Stimulated activated CD8-positive, alpha-beta memory T cell treated with anti-CD3 and anti-CD28 coated beads, Interleukin-7, amount 100 ng/mL, for 4 hours (primary cell): Measurements from ENCODE around the gene LIPH.

Experiments
- DNase-seq, 2 donors: peaks; one replicate each; pipeline ENCODE4 v3.0.0-alpha.2; 2020; ENCODE audit warnings: low read depth in 2 of 2

The LIPH gene

GRCh38 chr3:185540695-185541094 is 11.7 kb downstream of the LIPH start:
- no peak for DNase-seq

DNA sequence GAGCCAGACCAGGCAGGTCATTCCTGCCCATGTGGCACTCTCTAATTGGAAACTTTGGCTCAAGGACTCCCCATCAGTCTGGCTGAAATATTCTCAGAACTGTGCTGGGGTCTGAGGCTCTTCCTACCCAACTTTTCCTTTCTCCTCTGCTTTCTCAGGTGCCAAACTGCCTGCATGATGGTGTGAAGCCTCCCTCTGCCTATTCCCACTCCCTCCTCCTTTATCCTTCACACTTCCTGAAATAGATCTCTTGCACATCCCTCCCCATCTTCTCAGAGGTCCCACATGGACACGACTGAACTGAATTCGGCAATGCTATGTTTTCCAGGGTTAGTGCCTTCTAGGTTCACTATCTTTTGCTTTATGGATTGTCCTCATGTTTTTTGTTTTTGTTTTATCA is 12.5 kb downstream of the LIPH start:
- no peak for DNase-seq

GRCh38 chr3:185537369-185537970 is 14.9 kb downstream of the LIPH start:
- DNase-seq: no peak

- no peak for DNase-seq
These were observed 17.9 kb downstream of the LIPH start for GRCh38 chr3:185534511-185534910.

- no peak for DNase-seq
These were observed 19.5 kb downstream of the LIPH start for GRCh38 chr3:185532901-185533300.

- no peak for DNase-seq
These were observed 21.5 kb downstream of the LIPH start for GRCh38 chr3:185530856-185531255.

DNA sequence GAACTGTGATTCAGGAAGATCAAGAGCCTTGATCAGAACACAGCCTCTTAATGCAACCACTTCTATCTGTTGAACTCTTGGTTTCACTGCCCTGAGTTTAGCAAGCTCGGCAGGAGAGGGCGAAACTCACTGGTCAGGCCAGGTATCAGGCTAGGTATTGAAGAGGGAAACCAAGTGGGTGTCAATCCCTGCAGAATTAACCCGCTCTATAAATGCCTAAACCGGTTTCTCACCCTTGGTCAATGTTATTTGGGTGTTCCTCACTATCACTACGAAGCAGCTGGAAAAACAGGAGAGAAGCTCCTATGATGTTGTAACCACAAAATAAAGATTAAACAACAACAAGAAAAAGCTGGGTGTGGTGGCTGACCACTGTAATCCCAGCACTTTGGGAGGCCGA is 23.9 kb downstream of the LIPH start:
- DNase-seq: no peak

GRCh38 chr3:185527364-185527763 is 25.0 kb downstream of the LIPH start:
- DNase-seq: no peak

GRCh38 chr3:185526349-185526951 is 25.9 kb downstream of the LIPH start:
- DNase-seq: no peak

GRCh38 chr3:185521349-185522138 is 30.8 kb downstream of the LIPH start:
- DNase-seq: no peak

GRCh38 chr3:185519021-185519420 is 33.4 kb downstream of the LIPH start:
- DNase-seq: no peak

- DNase-seq: no peak
These were observed 34.8 kb downstream of the LIPH start for GRCh38 chr3:185517387-185518130.

DNA sequence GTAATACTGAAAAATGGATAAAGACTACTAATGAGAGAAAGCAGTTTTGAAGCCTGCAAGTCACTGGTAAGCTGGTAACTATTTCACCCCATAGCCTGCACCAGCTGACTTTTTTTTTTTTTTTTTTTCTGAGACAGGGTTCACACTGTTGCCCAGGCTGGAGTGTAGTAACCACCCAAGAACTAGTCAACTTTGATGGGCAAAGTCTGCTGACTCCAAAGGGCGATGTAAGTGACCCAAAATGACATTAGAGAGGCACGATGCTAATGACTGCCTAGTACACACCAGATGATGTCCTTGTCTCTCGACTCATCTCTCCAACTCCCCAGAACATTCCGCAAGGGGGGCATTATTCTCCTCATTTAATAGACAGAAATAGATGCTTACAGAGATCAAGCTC is 40.7 kb downstream of the LIPH start:
- no peak for DNase-seq

- DNase-seq: no peak
These were observed 43.9 kb downstream of the LIPH start for GRCh38 chr3:185508335-185508991.

DNA sequence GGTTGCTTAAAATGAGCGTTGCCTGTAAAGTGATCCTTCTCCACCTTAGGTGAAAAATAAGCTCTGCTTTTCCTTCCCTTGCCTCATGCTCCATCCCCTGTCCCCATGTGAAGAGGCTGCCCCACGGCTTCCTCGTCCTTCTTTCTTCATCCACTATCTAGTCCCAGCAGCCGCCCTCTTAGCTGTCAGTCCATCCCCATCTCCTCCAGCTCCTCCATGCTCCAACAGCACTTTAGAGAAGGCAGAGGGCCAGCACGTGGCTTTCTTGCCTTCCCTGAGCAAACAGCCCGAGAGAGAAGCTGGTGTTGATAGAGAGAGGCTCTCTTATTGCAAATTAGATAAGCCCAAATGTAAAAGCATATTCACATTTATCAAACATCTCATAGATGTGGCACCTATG is 44.5 kb downstream of the LIPH start:
- no peak for DNase-seq

DNA sequence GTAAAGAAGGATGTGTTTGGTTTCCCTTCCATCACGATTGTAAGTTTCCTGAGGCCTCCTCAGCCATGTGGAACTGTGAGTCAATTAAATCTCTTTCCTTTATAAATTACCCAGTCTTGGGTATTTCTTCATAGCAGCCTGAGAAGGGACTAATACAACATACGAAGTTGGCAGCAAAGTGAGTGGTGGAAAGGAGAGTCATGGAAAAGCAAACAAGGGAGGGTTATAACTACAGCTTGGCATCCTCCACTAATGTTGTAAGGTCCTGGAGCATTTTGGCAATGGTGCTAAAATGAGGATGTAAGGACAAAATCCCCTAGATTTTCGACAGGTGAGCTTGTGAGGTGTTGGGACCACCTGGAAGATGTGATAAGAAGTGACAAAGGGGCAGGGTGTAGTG is 47.8 kb downstream of the LIPH start:
- DNase-seq: no peak

DNA sequence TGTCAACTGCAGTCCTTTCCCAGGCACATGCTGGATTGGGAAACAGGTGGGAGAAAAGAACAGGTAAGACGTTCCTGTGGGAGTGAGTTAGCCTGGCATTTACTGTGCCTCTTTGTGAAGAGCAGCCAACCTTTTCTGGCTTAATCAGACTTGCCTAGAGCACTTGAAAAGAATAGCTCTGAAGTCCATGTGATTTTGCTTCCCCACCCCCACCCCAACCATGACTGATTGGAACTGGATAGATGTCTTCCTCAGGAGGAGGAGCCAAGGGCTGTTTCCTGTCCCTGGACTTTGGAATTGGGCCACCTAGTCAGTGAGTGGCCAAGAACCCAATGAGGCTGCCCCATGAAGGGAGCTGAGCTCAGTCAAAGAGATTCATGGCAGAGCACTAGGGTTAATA is 48.9 kb downstream of the LIPH start:
- no peak for DNase-seq

DNA sequence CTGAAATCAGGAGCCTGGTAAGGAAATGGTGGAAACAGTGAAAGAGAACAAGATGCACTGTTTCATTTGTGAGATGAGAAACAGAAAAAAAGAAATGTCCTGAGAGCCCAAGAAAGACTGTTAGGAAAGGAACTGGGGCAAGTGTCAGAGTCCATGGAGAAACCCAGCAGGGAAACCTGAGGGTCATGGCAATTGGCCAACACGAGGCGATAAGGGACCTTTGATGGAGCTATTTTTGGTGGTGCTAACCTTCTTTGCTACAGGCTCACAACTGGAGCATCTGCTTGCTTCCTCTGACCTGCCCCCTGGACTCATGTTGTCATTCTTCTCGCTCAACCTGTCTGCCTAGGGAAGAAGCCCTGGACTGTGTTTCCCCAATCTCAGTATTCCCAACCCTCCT is 49.4 kb downstream of the LIPH start:
- no peak for DNase-seq

DNA sequence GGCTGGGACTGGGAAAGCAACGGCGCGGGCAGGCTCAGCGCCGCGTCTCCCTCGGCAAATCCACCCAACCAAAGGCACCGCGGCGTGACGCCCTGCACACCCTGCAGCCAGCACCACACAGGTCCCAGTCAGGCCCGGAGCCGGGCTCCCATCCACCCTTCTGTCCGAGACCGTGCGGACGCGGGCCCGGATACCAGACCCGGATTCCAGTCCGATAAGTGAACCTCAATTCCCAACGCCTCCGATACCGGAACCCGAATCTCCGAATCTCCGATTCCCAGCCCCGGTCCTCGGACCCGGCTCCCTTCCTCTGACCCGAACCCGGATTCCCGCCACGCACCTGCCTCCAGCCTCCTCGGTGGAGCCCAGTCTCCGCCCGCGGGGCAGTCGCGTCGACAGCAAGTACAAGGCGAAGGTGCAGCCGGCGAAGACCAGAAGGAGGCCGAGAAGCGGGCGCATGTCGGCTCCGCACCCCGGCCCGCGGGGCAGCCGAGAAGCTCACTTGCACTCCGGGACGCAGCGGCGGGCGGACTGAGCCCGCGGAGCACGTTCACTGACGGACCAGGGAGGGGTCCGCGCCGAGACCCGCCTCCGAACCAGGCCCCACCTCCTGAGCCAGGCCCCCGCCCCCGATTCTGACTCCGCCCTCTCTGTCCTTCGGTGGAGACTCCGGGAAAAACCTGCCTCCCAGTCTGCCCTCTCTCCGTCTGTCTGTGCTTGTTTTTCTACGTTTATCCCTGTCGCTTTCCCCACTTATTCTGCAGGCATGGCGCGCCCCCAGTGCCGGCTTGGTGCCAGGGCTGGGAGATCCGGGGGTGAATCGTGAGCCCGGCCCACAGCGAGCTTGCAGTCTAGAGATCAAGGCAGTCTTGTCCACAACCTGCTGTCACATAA is 53.6 kb downstream of the LIPH start, which contains the start of gene TMEM41A:
Gene TMEM41A (minus strand): TSS at position 533 of the 894 bp plus-strand sequence. CDS start 74 bp downstream, at position 459.
- DNase-seq: peak; percentile 78 to 83

DNA sequence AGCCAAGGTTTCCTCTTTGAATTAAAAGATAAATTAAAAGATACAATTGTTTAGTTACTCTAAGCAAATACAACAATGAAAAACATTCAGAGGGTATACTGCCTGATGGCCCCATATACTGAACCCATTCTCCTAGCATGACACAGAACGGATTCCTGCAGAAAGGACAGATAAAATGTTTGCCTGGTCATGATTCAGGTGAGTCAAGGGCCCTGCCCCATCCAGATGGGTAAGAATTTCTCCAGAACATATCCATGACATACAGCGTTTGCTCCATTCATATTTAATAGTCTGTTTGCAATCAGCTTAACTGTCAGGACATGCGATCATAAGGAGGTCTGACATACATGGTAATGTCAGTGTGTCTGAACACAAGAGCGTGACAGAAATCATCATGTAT is 62.1 kb downstream of the LIPH start:
- DNase-seq: no peak

- DNase-seq: no peak
These were observed 62.9 kb downstream of the LIPH start for GRCh38 chr3:185489462-185489861.
